ENCODE results near the gene G6PC3.
A peak's percentile ranks its signal among the peaks of the same experiment; 100 is the strongest.
"Not testable (repeated sequence)": the region's sequence is repeated elsewhere in the genome, so short reads cannot be mapped to it uniquely, and the experiment has no call there.

The G6PC3 gene

DNA sequence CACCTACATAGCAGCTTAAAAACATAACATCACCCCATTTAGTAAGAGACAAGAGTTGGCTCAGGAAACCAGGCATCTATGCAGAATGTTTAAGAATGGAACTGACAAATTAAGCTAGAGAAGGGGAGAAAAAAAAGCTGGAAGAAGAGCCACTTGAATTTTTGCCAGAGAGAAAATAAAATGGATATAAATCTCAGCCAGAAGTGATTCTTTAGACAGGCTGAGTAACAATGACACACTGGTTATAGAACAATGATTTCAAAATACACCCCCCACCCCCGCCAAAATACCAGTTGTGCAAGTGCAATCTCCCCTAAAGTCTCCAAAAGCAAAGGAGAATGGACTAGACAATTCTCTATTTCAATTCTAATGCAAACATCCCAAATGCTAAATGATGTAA is 26.5 kb upstream of the G6PC3 start:
- DNase-seq: no peak
- TF ChIP-seq GATA1 (IDR thresholded peaks at IDR 0.05; ENCODE audit: low read depth, low read length): no peak
- no peak for TF ChIP-seq POLR2A (IDR thresholded peaks at IDR 0.05; ENCODE audit: low read length)

DNA sequence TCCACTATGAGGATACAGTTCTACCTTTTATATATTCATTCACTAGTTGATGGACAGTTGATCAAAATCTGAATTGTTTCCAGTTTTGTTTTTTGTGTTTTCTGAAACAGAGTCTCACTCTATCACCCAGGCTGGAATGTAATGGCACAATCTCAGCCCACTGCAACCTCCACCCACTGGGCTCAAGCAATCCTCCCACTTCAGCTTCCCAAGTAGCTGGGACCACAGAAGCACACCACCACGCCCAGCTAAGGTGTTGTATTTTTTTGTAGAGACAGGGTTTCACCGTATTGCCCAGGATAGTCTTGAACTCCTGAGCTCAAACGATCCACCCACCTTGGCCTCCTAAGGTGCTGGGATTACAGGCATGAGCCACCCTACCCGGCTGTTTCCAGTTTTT is 25.0 kb upstream of the G6PC3 start:
- TF ChIP-seq GATA1 (IDR thresholded peaks at IDR 0.05; ENCODE audit: low read depth, low read length): no peak
- TF ChIP-seq POLR2A (IDR thresholded peaks at IDR 0.05; ENCODE audit: low read length): no peak
- no peak for DNase-seq

DNA sequence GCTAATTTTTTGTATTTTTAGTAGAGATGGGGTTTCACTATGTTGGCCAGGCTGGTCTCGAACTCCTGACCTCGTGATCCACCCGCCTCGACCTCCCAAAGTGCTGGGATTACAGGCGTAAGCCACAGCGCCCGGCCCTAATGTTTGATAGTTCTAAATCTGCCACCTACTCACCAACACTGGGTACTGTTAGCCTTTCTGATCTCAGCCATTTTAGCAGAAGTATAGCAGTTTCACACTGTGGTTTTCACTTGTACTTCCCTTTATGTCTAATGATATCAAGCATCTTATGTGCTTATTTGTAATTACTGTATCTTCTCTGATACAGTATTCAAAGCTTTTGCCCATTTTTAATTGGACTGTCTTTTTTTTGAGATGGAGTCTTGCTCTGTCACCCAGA is 23.6 kb upstream of the G6PC3 start:
- not testable (repeated sequence) for DNase-seq

DNA sequence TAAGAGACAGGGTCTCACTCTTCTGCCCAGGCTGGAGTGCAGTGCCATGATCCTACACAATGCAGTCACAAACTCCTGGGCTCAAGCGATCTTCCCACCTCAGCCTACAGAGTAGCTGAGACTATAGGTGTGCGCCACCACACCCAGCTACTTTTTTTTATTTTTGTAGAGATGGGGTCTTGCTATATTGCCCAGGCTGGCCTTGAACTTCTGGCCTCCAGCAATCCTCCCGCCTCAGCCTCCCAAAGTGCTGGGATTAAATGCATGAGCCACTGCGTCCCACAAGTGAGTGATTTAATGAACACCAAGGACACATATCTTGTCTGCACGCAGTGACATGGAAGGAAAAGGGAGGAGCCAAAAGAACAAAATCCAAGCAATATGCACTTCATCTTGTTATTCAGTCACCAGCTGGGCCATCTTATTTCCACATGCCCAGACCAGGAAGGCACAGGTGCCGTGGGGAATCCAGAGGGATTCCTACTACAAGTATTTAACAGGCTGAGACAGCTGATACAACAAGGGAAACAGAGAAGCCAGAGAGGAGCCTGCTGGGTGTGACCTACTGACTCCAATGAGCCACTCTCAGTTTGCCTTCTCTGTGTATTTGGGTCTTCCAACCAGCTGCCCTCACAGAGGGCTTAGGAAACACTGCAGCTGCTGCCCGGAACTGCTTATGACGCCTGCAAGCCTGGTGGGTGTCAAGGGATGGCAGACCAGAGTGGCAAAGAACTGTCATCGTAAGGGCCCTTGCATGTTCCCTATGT is 21.1 kb upstream of the G6PC3 start:
- DNase-seq: no peak
- TF ChIP-seq POLR2A (IDR thresholded peaks at IDR 0.05; ENCODE audit: low read length) (no peak), GATA1 (IDR thresholded peaks at IDR 0.05; ENCODE audit: low read depth, low read length) (no peak)

DNA sequence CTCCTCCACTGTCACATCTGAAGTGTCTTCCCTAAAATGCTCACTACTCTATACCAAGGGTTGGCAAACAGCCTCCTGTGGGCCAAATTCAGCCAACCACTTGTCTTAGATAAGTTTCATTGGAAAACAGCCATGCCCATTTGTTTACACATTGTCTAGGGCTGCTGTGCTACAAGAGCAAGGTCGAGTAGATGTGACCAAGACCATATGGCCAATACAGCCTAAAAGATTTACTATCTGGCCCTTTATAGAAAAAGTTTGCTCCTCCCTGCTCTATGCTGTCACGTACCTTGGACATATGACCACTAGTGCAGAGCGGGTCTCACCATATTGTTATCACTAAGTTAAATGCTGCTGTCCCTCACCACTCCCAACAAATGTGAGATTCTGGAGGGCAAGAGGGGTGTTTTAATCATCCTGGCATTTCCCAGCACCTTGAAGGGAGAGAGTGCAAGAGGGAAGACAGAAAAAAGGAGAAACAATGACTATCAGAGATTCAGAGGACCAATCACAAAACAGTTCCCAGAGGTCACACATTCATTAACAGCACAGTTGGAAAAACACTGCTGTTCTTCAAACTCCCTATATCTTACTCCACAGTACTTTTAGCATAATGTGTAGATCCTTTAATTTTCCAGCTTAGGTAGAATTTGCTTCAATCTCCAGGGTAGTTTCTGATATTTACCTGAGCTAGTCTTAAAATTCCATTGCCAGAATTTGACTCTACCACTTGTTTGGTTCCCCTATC is 17.2 kb upstream of the G6PC3 start:
- TF ChIP-seq GATA1 (IDR thresholded peaks at IDR 0.05; ENCODE audit: low read depth, low read length): no peak
- TF ChIP-seq POLR2A (IDR thresholded peaks at IDR 0.05; ENCODE audit: low read length): no peak

DNA sequence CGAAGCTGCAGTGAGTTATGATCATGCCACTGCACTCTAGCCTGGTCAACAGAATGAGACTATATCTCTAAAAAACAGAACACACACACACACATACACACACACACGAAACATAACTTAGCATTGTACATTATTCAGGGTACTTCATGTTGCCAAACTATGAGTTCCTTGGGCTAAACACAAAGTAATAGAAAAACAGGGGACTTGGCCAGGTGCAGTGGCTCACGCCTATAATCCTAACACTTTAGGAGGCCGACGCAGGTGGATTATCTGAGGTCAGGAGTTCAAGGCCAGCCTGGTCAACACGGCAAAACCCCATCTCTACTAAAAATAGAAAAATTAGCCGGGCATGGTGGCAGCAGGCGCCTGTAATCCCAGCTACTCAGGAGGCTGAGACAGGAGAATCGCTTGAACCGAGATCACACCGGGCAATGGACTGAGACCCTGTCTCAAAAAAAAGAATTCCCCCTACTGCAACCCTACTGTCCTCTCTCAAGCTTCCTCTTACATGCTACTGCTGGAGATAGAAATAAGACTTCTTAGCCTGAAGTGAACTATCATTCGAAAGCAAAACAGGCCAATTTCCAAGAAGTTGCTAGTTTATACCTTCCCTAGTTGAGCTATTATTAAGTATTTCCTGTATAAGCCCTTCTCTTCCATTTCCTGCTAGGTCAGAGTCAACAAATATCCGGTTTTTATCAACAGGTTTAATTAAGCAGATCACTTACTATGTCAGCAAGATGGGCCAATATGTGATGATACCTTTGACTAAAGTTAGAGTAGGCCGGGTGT is 11.2 kb upstream of the G6PC3 start:
- no peak for DNase-seq
- TF ChIP-seq POLR2A (IDR thresholded peaks at IDR 0.05; ENCODE audit: low read length) (no peak), GATA1 (IDR thresholded peaks at IDR 0.05; ENCODE audit: low read depth, low read length) (no peak)

More for the DNA sequence above, 17.2 kb upstream of the G6PC3 start:
- DNase-seq: peak in 1 of 2 experiments; percentile 21

DNA sequence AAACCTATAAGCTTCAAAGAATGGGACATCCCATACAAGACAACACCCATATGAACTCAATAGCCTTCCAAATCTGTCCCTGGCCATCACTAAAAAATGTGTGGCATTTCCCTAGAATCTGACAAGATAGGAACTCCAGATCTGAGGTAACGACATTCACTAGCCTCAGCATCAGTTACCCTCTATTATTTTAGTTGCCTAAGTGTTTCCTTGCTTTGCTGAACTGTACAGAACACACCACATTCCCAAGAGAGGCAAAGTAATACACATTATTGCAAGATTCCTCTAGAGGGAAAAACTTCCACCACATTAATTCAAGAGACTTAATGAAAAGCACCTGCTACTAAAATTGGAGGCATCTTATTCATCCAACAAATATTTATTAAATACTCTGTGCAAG is 9.1 kb upstream of the G6PC3 start:
- TF ChIP-seq POLR2A (IDR thresholded peaks at IDR 0.05; ENCODE audit: low read length) (no peak), GATA1 (IDR thresholded peaks at IDR 0.05; ENCODE audit: low read depth, low read length) (no peak)
- DNase-seq: no peak

DNA sequence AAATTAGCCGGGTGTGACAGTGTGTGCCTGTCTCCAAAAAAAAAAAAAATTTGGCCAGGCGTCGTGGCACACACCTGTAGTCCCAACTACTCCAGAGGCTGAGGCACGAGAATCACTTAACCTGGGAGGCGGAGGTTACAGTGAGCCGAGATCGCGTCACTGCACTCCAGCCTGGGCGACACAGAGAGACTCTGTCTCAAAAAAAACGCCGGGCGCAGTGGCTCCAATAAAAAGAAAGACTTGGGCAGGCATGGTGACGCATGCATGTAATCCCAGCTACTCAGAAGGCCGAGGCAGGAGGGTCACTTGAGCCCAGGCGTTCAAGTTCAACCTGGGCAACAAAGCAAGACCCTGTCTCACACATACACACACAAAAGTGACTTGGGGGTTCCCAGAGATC is 7.7 kb upstream of the G6PC3 start:
- DNase-seq: no peak
- TF ChIP-seq GATA1 (IDR thresholded peaks at IDR 0.05; ENCODE audit: low read depth, low read length) (no peak), POLR2A (IDR thresholded peaks at IDR 0.05; ENCODE audit: low read length) (no peak)

DNA sequence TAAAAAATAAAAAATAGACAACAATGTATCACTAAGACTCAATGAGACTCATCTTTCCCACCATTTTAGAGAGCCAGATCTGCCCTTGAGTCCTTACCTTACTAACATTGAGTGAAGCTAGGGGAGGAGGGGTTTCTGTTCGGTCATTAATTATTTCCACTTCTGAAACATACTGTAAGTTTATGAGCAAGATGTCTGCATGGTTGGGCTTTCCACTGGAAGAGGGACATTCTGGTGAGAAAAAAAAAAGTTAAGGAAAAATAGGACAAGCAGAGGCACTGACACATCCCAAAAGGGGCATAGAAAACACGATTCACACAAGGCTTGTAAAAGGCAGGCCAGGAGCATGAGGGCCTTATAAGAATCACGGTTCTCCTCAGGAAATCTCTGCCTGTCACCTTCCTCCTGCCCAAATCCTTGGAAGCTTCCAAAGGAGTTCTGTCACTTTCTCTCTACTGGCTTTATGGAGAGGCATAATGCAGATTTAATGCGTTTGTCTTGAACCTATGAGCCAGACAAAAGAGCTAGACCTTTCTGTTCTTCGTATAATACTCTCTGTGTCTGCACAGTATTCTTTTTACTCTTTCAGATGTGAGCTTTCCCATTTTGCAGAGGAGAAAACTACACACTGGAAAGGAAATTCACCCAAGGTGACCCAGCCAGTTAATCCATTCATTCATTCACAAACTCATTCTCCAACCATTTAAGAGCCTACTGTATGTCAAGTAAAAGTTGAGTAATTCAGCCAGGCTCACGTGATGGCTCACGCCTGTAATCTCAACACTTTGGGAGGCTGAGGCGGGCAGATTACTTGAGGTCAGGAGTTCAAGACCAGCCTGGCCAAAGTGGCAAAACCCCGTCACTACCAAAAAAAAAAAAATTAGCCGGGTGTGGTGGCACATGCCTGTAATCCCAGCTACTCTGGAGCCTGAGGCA is 6.6 kb upstream of the G6PC3 start:
- no peak for TF ChIP-seq GATA1 (IDR thresholded peaks at IDR 0.05; ENCODE audit: low read depth, low read length)
- TF ChIP-seq POLR2A (IDR thresholded peaks at IDR 0.05; ENCODE audit: low read length): no peak

DNA sequence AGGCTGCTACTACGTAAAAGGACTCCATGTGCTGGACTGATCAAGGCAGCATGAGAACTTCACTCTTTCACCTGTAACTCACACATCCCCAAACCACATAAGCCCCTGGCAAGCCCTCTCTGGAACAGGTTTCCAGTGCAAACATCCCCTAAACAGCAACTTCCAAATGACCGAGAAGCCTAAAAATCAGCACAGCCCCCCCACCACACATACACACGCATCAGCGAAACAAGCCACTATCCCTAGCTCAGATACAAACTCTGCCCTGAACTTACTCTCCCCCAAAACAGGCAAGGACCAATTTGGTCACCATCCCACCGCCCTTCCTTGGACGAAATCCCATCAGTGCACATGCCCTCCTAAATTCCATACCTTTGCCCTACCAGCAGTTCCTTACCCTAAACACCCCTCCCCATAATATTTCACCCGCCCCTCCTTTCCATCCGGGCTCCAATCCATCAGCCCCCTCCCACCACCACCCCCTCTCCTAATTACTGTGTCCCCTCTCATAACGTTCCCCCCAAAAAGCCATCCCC is 4.8 kb upstream of the G6PC3 start:
- TF ChIP-seq GATA1 (IDR thresholded peaks at IDR 0.05; ENCODE audit: low read depth, low read length) (no peak), POLR2A (IDR thresholded peaks at IDR 0.05; ENCODE audit: low read length) (no peak)
- peak; percentile 38 to 55 for DNase-seq

More for the DNA sequence above, 6.6 kb upstream of the G6PC3 start:
- DNase-seq: peak in 1 of 2 experiments; percentile 17

DNA sequence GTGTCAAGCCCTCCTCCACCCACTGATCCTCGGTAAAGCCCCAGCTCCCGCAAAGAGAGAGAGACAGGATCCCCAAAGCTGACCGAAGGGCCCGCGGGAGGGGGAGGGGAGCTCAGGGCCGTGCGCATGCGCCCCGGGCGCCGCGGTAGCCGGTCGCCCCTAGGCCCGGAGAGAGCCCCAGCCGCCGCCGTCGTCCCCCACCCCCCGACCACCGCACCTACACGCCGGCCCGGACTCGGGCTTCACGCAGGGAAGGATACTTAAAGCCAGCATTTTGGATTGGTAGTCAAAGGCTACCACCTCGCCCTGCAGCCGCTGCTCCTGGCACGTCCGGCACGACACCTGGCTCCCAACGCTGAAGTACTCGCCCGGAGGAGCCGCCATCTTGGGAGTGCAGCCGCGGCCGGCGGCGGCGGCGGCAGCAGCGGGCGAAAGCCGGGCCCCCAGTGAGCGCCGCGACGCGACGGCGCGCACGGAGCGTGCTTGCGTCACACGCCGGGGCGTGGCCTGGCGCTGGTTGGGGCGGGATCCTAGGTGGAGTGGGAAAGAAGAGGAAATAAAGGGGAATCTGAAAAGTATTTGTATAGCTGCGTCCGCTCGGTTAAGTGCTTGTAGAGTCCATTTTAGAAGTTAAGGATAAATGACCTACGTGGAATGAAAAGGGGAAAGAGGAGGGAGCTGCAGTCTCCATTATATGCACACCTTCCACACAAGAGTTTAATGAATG is 4.2 kb upstream of the G6PC3 start, which contains the start of gene LSM12:
LSM12 (minus strand) TSS at position 468 of the 727 bp plus-strand sequence; CDS start at position 384, 84 bp downstream.
- TF ChIP-seq POLR2A (IDR thresholded peaks at IDR 0.05; ENCODE audit: low read length) (peak; percentile 80), GATA1 (IDR thresholded peaks at IDR 0.05; ENCODE audit: low read depth, low read length) (no peak)
- peak; percentile 92 to 96 for DNase-seq

DNA sequence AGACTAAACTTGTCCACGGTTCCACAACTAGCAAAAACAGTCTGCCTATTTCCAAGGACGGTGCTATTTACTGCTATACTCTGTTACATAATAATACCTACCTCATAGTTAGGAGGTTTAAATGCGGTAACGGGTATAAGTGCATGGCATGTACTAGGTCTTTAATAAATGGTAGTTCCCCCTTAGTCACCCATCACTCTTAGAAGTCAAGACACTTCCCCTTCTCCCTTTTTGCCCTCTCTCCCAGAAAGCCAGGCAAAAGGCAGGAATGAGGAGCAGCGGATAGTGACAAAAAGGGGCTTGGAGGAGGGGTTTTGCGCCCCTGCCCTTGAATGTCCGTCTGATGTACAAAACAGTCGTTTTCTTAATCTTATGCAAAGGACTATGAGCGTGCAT is 3.0 kb upstream of the G6PC3 start:
- TF ChIP-seq GATA1 (IDR thresholded peaks at IDR 0.05; ENCODE audit: low read depth, low read length) (no peak), POLR2A (IDR thresholded peaks at IDR 0.05; ENCODE audit: low read length) (no peak)
- DNase-seq: no peak
